Prostate gland (tissue), 2 donors: Measurements from ENCODE around the gene WHRN. TPM values are rescaled to one million over a fixed set of nuclear protein-coding genes. Genes with fewer than 3 reads are reported as not detected.

ENCODE experiments used
- DNase-seq: peaks from one replicate; pipeline ENCODE4 v3.0.0-alpha.2; 2019; ENCODE audit warnings: low spot score
- H3K27ac ChIP-seq, 2 donors: fragments of 200-600 bp; sonication (generic); 2 replicates each; pipeline ENCODE4 v1.5.1; 2017 to 2019
- H3K27me3 ChIP-seq: fragments of 200-600 bp; sonication (generic); replicated peaks from 2 replicates; pipeline ENCODE4 v1.5.1; 2019; ENCODE audit not compliant: insufficient read depth
- H3K36me3 ChIP-seq, 2 donors: fragments of 200-600 bp; sonication (generic); 1 replicate in 1 of 2; 2 replicates in 1 of 2; pipeline versions ENCODE4 v1.5.1 to v1.8.1; 2017 to 2019
- H3K4me1 ChIP-seq: fragments of 200-600 bp; sonication (generic); replicated peaks from 2 replicates; pipeline ENCODE4 v1.5.1; 2019
- H3K4me3 ChIP-seq, 2 donors: fragments of 200-600 bp; sonication (generic); 2 replicates each; pipeline ENCODE4 v1.5.1; 2017 to 2019
- H3K9me3 ChIP-seq: fragments of 200-600 bp; sonication (generic); 2 replicates; pipeline ENCODE4 v1.5.1; 2017
- POLR2A ChIP-seq: fragments of 450-650 bp; IDR thresholded peaks from one replicate; pipeline ENCODE4 v1.6.1; 2016; ENCODE audit warnings: antibody characterized with exemption, mild to moderate bottlenecking
- POLR2AphosphoS5 ChIP-seq: sonication (generic); formaldehyde crosslinking; IDR thresholded peaks from one replicate; pipeline ENCODE4 v1.6.1; 2017; ENCODE audit warnings: antibody characterized with exemption
- WGBS: methylation state at CpG from one replicate; pipeline ENCODE4 v1.1.5; 2018; 5-methylcytosine and 5-hydroxymethylcytosine counted together
- intact Hi-C: fragments of 100-400 bp; cut with DNase I; formaldehyde crosslinking; loops from one replicate; pipeline ENCODE4 v1.14.2; 2022
- total RNA-seq, 2 donors: library from RNA; depleted of rRNA; stranded (reverse); fragments of >200 nt; gene quantifications; one replicate each; pipeline ENCODE4 v1.1.0, GENCODE V29; 2016
- TF ChIP-seq, protein P1 (sequence below), 4 experiments: fragments of 200-600 bp in 2 of 4; fragments of 450-650 bp in 2 of 4; sonication (generic) in 2 of 4; IDR thresholded peaks; 1 replicate in 3 of 4; 2 replicates in 1 of 4; pipeline ENCODE4 v1.5.1; 2016 to 2019; ENCODE audit warnings: antibody characterized with exemption in 4 of 4, mild to moderate bottlenecking in 2 of 4, moderate library complexity in 2 of 4

WHRN gene
- total RNA-seq, 2 donors from 2014 or later: 13.8 to 102 TPM

DNA sequence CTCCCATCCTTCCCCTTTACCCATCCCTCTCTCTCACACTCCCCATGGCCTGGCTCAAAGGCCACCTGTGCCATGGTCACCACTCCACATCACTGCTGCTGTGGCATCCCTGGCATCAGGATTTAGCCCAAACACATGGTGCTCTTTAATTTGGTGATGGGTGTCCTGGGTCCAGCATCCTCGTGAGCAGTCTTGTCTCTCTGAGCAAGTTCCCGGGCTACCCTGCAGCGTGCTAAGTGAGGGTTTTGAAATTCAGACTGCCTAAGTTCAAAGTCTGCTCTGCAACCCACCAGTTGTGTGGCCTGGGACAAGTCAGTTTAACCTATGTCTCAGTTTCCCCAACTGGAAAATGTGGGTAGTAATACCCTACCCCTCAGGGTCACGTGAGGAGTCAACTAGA lies 39.9 kb downstream of the WHRN start:
- intact Hi-C loops: no loop called here
- TF ChIP-seq POLR2A (no peak), POLR2AphosphoS5 (no peak)
- TF ChIP-seq, protein P1, sequence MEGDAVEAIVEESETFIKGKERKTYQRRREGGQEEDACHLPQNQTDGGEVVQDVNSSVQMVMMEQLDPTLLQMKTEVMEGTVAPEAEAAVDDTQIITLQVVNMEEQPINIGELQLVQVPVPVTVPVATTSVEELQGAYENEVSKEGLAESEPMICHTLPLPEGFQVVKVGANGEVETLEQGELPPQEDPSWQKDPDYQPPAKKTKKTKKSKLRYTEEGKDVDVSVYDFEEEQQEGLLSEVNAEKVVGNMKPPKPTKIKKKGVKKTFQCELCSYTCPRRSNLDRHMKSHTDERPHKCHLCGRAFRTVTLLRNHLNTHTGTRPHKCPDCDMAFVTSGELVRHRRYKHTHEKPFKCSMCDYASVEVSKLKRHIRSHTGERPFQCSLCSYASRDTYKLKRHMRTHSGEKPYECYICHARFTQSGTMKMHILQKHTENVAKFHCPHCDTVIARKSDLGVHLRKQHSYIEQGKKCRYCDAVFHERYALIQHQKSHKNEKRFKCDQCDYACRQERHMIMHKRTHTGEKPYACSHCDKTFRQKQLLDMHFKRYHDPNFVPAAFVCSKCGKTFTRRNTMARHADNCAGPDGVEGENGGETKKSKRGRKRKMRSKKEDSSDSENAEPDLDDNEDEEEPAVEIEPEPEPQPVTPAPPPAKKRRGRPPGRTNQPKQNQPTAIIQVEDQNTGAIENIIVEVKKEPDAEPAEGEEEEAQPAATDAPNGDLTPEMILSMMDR (IDR thresholded peaks at IDR 0.05): no peak
- no peak for DNase-seq
- H3K27ac ChIP-seq: no peak overlapping the region
- H3K27me3 ChIP-seq: no peaks in the 10 kb centered on the region
- WGBS: 94% methylated on average over 4 of the region's 4 CpGs
- H3K36me3 ChIP-seq: no peaks in the 10 kb centered on the region
- no peaks in the 10 kb centered on the region for H3K9me3 ChIP-seq
- H3K4me3 ChIP-seq: no peak overlapping the region
- H3K4me1 ChIP-seq: no peaks in the 10 kb centered on the region

GRCh38 chr9:114464281-114465051 lies 40.8 kb downstream of the WHRN start:
- Histone ChIP-seq H3K4me3 (no peak overlapping the region), H3K27ac (no peak overlapping the region), H3K27me3 (no peaks in the 10 kb centered on the region), H3K4me1 (no peaks in the 10 kb centered on the region), H3K36me3 (no peaks in the 10 kb centered on the region), H3K9me3 (no peaks in the 10 kb centered on the region)
- 89% methylated on average over 5 of the region's 5 CpGs for WGBS
- intact Hi-C loops: no loop called here
- TF ChIP-seq POLR2A (no peak), POLR2AphosphoS5 (no peak)
- TF ChIP-seq, protein P1 (IDR thresholded peaks at IDR 0.05): no peak
- DNase-seq: no peak

DNA sequence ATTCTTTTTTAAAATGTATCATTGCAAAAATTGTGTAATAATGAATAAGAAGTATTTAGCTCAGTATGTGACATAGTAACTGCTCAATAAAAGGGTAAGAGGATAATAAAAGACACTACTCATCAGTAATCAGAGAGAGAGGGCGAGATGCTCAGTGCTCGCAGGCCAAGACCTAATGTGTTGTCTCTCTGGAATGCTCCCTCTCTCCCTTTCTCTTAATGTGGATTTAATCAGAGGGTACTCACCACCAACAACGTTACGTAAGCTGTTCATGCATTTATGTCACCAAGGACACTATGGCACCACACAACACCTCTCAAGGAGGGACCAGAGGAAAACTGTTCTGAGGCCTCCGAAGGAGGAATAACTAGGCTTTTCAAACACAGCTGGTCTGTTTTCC lies 42.5 kb downstream of the WHRN start:
- no peak for DNase-seq
- H3K27me3 ChIP-seq: no peaks in the 10 kb centered on the region
- 71% methylated on average over 5 of the region's 5 CpGs for WGBS
- TF ChIP-seq POLR2AphosphoS5: no peak
- no peak for TF ChIP-seq POLR2A
- TF ChIP-seq, protein P1 (IDR thresholded peaks at IDR 0.05): no peak
- no peak overlapping the region for H3K27ac ChIP-seq
- H3K4me1 ChIP-seq: no peaks in the 10 kb centered on the region
- H3K36me3 ChIP-seq: no peaks in the 10 kb centered on the region
- H3K9me3 ChIP-seq: no peaks in the 10 kb centered on the region
- H3K4me3 ChIP-seq: no peak overlapping the region
- intact Hi-C loops: no loop called here

DNA sequence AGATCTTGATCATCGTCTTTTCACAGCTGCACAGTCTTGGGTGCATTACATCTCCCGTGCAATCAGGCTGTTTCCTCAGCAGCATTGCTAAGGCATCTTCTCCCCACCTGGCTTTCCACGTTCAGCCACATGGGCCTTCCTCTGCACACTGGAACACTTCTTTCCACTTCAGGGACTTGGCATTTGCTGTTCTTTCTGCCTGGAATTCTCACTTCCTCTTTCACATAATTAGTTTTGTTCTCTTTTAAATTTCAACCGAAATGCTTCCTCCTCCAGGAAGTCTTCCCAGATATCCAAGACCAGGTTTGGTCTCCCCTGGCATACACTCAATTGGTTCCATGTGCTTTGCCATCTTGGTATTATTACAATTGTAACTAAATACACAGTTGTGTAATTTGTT lies 43.8 kb downstream of the WHRN start:
- intact Hi-C loops: no loop called here
- Histone ChIP-seq H3K27ac (no peak overlapping the region), H3K27me3 (no peaks in the 10 kb centered on the region), H3K36me3 (no peaks in the 10 kb centered on the region), H3K9me3 (no peaks in the 10 kb centered on the region), H3K4me3 (no peak overlapping the region), H3K4me1 (no peaks in the 10 kb centered on the region)
- TF ChIP-seq, protein P1 (IDR thresholded peaks at IDR 0.05): no peak
- TF ChIP-seq POLR2AphosphoS5 (no peak), POLR2A (no peak)
- WGBS: 69% methylated on average over 4 of the region's 4 CpGs
- no peak for DNase-seq

DNA sequence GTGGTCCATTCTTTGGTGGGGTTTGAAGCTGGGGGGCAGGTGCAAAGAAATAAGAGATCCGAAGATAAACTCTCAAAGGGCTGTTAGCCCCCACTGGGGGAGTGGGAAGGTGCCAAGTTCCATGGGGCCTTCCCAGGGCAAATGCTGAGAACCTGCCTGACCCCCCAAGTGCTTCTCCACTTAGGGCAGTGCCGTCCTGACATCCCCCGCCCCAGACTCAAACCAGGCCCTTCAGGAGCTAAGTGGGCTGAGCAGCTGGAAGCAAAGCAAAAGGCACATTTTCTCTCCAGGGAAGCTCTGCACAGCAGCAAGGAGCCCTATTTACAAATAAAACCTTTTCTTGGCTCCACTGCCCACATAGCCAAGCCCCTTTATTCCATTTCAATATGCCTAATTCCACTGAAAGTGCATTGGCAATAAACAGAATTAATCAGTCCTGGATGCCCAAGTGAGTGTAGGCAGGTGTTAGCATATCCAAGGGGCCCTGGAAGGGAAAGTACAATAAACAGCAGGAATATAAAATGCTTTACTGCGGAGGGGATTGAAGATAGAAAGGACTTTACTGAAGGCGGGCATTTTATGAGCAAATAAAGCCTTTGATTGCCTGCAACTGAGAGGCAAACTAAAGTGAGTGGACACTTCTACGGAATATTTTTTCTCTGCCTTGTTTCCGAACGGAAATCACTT lies 44.6 kb downstream of the WHRN start:
- Histone ChIP-seq H3K27me3 (no peaks in the 10 kb centered on the region), H3K36me3 (no peaks in the 10 kb centered on the region), H3K9me3 (no peaks in the 10 kb centered on the region), H3K4me1 (no peaks in the 10 kb centered on the region), H3K4me3 (no peak overlapping the region), H3K27ac (no peak overlapping the region)
- DNase-seq: no peak
- no peak for TF ChIP-seq POLR2A
- TF ChIP-seq POLR2AphosphoS5: no peak
- TF ChIP-seq, protein P1 (IDR thresholded peaks at IDR 0.05): no peak
- WGBS: 44% methylated on average over 8 of the region's 8 CpGs
- intact Hi-C loops: no loop called here
